OCI-LY1 (cell line): ENCODE measurements around the gene VPS52.

ENCODE experiments used
- H2AFZ ChIP-seq: fragments of 200-600 bp; sonication (generic), shearing (Covaris generic); 2 replicates; pipeline ENCODE4 v1.6.0; 2014; ENCODE audit warnings: antibody characterized with exemption, mild to moderate bottlenecking, low read length
- H3F3A ChIP-seq: fragments of 200-600 bp; sonication (generic), shearing (Covaris generic); 2 replicates; pipeline ENCODE4 v1.6.0; 2014; ENCODE audit warnings: mild to moderate bottlenecking, antibody characterized with exemption, low read length, moderate library complexity; ENCODE audit not compliant: insufficient read depth
- H3K27ac ChIP-seq: fragments of 200-600 bp; sonication (generic); 2 replicates; pipeline ENCODE4 v1.5.1; 2014; ENCODE audit warnings: low read length, mixed run types, mild to moderate bottlenecking, low read depth; ENCODE audit not compliant: poor library complexity, severe bottlenecking
- H3K27me3 ChIP-seq: fragments of 200-600 bp; sonication (generic); 2 replicates; pipeline ENCODE4 v1.6.0; 2014; ENCODE audit warnings: antibody characterized with exemption, mild to moderate bottlenecking, low read length, moderate library complexity; ENCODE audit not compliant: insufficient read depth
- H3K36me3 ChIP-seq: fragments of 200-600 bp; sonication (generic); 2 replicates; pipeline ENCODE4 v1.6.1; 2014; ENCODE audit warnings: mild to moderate bottlenecking, antibody characterized with exemption, low read length, moderate library complexity, mixed read lengths; ENCODE audit not compliant: insufficient read depth
- H3K4me1 ChIP-seq: fragments of 200-600 bp; sonication (generic); 2 replicates; pipeline ENCODE4 v1.5.1; 2014; ENCODE audit warnings: mild to moderate bottlenecking, low read length, moderate library complexity; ENCODE audit not compliant: insufficient read depth, severe bottlenecking
- H3K4me2 ChIP-seq: fragments of 200-600 bp; sonication (generic), shearing (Covaris generic); 2 replicates; pipeline ENCODE4 v1.6.1; 2014; ENCODE audit warnings: low read length
- H3K4me3 ChIP-seq: fragments of 200-600 bp; sonication (generic); 2 replicates; pipeline ENCODE4 v1.5.1; 2014; ENCODE audit warnings: low read length, low read depth, mild to moderate bottlenecking, mixed read lengths; ENCODE audit not compliant: poor library complexity, severe bottlenecking
- H3K79me2 ChIP-seq: fragments of 200-600 bp; shearing (Covaris generic); 2 replicates; pipeline ENCODE4 v1.6.1; 2016; ENCODE audit warnings: mixed run types, low read length, mixed read lengths; ENCODE audit not compliant: insufficient read depth
- H3K9ac ChIP-seq: fragments of 200-600 bp; sonication (generic), shearing (Covaris generic); 2 replicates; pipeline ENCODE4 v1.6.1; 2014; ENCODE audit warnings: mild to moderate bottlenecking, low read length, mixed read lengths
- H3K9me2 ChIP-seq: fragments of 200-600 bp; sonication (generic), shearing (Covaris generic); 2 replicates; pipeline ENCODE4 v1.6.1; 2014; ENCODE audit warnings: low read depth, mild to moderate bottlenecking, low read length, mixed read lengths
- H3K9me3 ChIP-seq: fragments of 200-600 bp; shearing (Covaris generic); 2 replicates; pipeline ENCODE4 v1.6.1; 2014; ENCODE audit warnings: low read length, mixed read lengths
- H4K20me1 ChIP-seq: fragments of 200-600 bp; sonication (generic), shearing (Covaris generic); 2 replicates; pipeline ENCODE4 v1.6.0; 2016; ENCODE audit warnings: mild to moderate bottlenecking, low read length; ENCODE audit not compliant: insufficient read depth
- CTCF ChIP-seq: fragments of 200-600 bp; sonication (generic), shearing (Covaris generic); IDR thresholded peaks from 2 replicates; pipeline ENCODE4 v1.5.1; 2017; ENCODE audit warnings: mild to moderate bottlenecking, antibody characterized with exemption, low read length, moderate library complexity, mixed read lengths
- EZH2 ChIP-seq: fragments of 200-600 bp; sonication (generic), shearing (Covaris generic); IDR thresholded peaks from 2 replicates; pipeline ENCODE4 v1.8.0; 2017; ENCODE audit warnings: borderline replicate concordance, mixed run types, mild to moderate bottlenecking, antibody characterized with exemption, low read length, moderate library complexity, mixed read lengths

VPS52 gene

DNA sequence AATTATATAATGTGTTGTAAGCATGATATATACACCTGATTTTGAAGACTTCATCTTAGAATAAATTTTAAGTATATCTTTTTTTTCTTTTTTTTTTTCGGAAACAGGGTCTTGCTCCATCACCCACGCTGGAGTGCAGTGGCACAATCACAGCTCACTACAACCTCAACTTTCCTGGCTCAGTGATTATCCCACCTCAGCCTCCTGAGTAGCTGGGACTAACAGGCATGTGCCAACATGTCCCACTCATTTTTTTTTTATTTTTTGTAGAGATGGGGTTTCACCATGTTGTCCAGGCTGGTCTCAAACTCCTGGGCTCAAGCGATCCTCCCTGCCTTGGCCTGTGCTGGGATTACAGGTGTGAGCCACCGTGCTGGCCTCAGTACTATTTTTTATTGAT lies 17.1 kb downstream of the VPS52 start:
- TF ChIP-seq EZH2 (no peak), CTCF (no peak)
- H3K9me3 ChIP-seq, result no peaks in the 10 kb centered on the region
- H3K9ac ChIP-seq, result no peak overlapping the region
- H3K4me1 ChIP-seq, result peaks cover 11% of the 10 kb centered on the region
- no peaks in the 10 kb centered on the region for H3K27me3 ChIP-seq
- H3K4me3 ChIP-seq, result no peak overlapping the region
- H2AFZ ChIP-seq, result no peak overlapping the region
- no peaks in the 10 kb centered on the region for H3K79me2 ChIP-seq
- H3K27ac ChIP-seq, result no peak overlapping the region
- no peaks in the 10 kb centered on the region for H3K9me2 ChIP-seq
- H3K4me2 ChIP-seq, result no peak overlapping the region
- H3K36me3 ChIP-seq, result peaks cover 37% of the 10 kb centered on the region
- no peaks in the 10 kb centered on the region for H3F3A ChIP-seq
- H4K20me1 ChIP-seq, result no peaks in the 10 kb centered on the region

DNA sequence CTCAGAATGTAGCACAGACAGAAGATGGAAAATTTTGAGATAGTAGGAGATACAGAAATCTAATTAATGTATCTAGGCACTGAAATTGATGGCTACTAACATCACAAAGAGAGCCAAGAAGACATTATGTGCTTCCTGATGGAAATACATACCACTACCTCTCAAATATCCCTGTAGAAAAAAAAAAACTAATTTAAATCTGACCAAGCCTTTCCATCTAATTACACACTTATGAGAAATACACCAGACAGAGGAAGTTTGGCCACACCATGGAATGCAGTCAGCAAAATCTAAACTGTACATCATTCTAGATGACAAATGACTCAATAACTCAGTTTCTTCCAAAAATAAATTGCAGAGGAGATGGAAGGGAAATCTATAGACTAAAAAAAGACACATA lies 18.9 kb downstream of the VPS52 start:
- Histone ChIP-seq H3K9me2 (no peaks in the 10 kb centered on the region), H3K79me2 (no peaks in the 10 kb centered on the region), H3K9ac (no peak overlapping the region), H3K4me2 (no peak overlapping the region), H3F3A (no peaks in the 10 kb centered on the region), H3K27ac (no peak overlapping the region), H3K4me1 (peaks cover 24% of the 10 kb centered on the region), H4K20me1 (no peaks in the 10 kb centered on the region), H3K9me3 (no peaks in the 10 kb centered on the region), H3K4me3 (no peak overlapping the region), H2AFZ (no peak overlapping the region), H3K36me3 (peaks cover 20% of the 10 kb centered on the region), H3K27me3 (no peaks in the 10 kb centered on the region)
- TF ChIP-seq EZH2, result no peak
- no peak for TF ChIP-seq CTCF

DNA sequence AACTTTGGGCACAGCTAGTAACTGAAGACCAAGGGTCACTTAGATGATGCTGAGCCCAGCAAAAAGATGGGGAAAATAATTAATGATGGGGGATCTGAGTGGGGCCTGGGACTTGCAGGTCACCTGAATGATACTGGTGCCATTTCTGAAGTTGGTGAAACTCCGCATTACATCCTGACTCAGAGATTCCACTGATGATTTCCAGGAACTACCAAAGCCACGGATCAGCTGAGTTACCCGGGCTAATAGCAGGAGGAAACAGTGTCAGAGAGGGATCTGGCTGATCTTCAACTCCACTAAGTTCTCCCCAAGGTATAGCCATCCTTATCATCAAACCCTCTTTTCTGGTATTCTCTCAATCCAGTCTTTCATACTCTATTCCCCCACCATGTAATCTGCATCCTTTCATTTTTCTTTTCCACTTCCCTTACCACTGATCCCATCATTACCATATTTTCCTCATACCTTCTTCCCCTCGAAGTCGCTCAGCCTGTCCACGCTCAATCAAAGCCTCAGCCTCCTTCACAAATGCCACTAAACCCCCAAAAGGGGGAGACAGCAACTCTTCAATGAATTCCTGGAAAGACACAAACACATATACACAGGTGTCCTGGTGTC lies 20.2 kb downstream of the VPS52 start:
- Histone ChIP-seq H3K4me3 (no peak overlapping the region), H3F3A (no peaks in the 10 kb centered on the region), H3K9me3 (no peaks in the 10 kb centered on the region), H3K27ac (no peak overlapping the region), H3K27me3 (no peaks in the 10 kb centered on the region), H3K79me2 (no peaks in the 10 kb centered on the region), H3K4me1 (peaks cover 24% of the 10 kb centered on the region), H2AFZ (no peak overlapping the region), H3K36me3 (peaks cover 12% of the 10 kb centered on the region; the same call in 1 of the 2 replicates), H3K9me2 (no peaks in the 10 kb centered on the region), H4K20me1 (no peaks in the 10 kb centered on the region), H3K9ac (no peak overlapping the region), H3K4me2 (no peak overlapping the region)
- TF ChIP-seq EZH2 (no peak), CTCF (no peak)
